Activated CD4-positive, alpha-beta memory T cell treated with anti-CD3 and anti-CD28 coated beads, Interleukin-2, amount 10 ng/mL, durations not matched to agents 7 days and 5 days (primary cell): Measurements from ENCODE around the gene MPPED2. TPM values are rescaled to one million over a fixed set of nuclear protein-coding genes. Genes with fewer than 3 reads are reported as not detected.
"Not testable (repeated sequence)": the region's sequence is repeated elsewhere in the genome, so short reads cannot be mapped to it uniquely, and the experiment has no call there.

ENCODE experiments used
- CTCF ChIA-PET: fragments of 350-600 bp; sonication (Branson Sonifier 250); formaldehyde crosslinking; loops from one replicate; lab custom pipeline; 2021; ENCODE audit warnings: antibody characterized with exemption, inconsistent platforms; lab: Charles Lee
- POLR2A ChIA-PET: fragments of 350-600 bp; sonication (Branson Sonifier 250); formaldehyde crosslinking; loops from one replicate; lab custom pipeline; 2021; ENCODE audit warnings: antibody characterized with exemption; lab: Charles Lee
- DNase-seq: peaks from one replicate; pipeline ENCODE4 v3.0.0-alpha.2; 2020
- H3K27ac Mint-ChIP-seq: one replicate; pipeline ENCODE4 v1.8.0; 2021; ENCODE audit warnings: mild to moderate bottlenecking, mixed read lengths
- H3K27me3 Mint-ChIP-seq: one replicate; pipeline ENCODE4 v1.8.0; 2021; ENCODE audit warnings: mixed read lengths
- H3K36me3 Mint-ChIP-seq: one replicate; pipeline ENCODE4 v1.8.0; 2021; ENCODE audit warnings: low read depth, mixed read lengths
- H3K4me1 Mint-ChIP-seq: one replicate; pipeline ENCODE4 v1.8.0; 2021; ENCODE audit warnings: mixed read lengths
- H3K4me3 Mint-ChIP-seq: one replicate; pipeline ENCODE4 v1.8.0; 2021; ENCODE audit warnings: mild to moderate bottlenecking, mixed read lengths
- H3K9me3 Mint-ChIP-seq: one replicate; pipeline ENCODE4 v1.8.0; 2021; ENCODE audit warnings: mixed read lengths
- total RNA-seq, 2 experiments: library from RNA; stranded (reverse); gene quantifications; one replicate each; pipeline ENCODE4 v1.2.3, GENCODE V29; 2021

MPPED2 gene
- total RNA-seq, 2 experiments from 2014 or later, result not detected

GRCh38 chr11:30565027-30565426 is 21.1 kb downstream of the MPPED2 start:
- ChIA-PET CTCF (no interaction called here), POLR2A (no interaction called here)
- Mint-ChIP-seq H3K9me3 (no peaks in the 10 kb centered on the region), H3K4me1 (no peaks in the 10 kb centered on the region), H3K27ac (no peak overlapping the region), H3K27me3 (no peaks in the 10 kb centered on the region), H3K4me3 (no peak overlapping the region), H3K36me3 (no peaks in the 10 kb centered on the region)
- no peak for DNase-seq

DNA sequence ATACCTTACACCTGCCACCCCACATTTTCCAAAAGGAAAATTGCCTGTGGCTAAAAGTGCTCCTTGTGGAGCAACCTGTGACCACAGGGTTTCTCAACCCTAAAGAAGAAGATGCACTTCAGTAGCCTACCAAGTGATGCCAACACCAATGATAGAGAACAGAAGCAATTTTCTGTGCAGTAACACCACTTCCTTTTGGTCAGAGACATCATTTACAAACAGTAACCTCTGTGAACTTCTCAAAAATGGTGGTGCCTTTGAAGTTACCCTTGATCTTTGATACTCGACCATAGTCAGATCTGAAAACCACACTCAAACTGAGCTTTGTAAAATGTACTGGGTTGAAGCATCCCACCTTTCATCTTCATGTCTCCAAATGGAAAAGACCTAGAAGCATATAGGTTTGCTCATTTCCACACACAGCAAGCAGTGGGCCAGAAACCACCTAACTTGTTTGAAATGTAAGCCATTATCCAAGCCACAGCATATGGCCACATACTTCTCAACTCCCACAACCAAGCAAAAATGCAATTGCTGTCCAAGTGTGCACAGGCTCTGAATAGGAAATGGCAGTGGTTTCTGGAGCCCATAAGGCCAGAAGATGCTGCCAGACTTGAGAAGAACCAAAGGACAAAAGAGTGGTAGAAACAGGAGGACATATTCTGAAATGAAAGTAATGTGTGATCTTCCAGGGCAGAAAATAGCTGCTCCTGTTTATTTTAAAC is 24.3 kb downstream of the MPPED2 start:
- no peaks in the 10 kb centered on the region for H3K9me3 Mint-ChIP-seq
- POLR2A ChIA-PET, result no interaction called here
- no peaks in the 10 kb centered on the region for H3K4me1 Mint-ChIP-seq
- no peak overlapping the region for H3K4me3 Mint-ChIP-seq
- no peak for DNase-seq
- H3K36me3 Mint-ChIP-seq, result no peaks in the 10 kb centered on the region
- CTCF ChIA-PET, result no interaction called here
- H3K27me3 Mint-ChIP-seq, result no peaks in the 10 kb centered on the region
- no peak overlapping the region for H3K27ac Mint-ChIP-seq

DNA sequence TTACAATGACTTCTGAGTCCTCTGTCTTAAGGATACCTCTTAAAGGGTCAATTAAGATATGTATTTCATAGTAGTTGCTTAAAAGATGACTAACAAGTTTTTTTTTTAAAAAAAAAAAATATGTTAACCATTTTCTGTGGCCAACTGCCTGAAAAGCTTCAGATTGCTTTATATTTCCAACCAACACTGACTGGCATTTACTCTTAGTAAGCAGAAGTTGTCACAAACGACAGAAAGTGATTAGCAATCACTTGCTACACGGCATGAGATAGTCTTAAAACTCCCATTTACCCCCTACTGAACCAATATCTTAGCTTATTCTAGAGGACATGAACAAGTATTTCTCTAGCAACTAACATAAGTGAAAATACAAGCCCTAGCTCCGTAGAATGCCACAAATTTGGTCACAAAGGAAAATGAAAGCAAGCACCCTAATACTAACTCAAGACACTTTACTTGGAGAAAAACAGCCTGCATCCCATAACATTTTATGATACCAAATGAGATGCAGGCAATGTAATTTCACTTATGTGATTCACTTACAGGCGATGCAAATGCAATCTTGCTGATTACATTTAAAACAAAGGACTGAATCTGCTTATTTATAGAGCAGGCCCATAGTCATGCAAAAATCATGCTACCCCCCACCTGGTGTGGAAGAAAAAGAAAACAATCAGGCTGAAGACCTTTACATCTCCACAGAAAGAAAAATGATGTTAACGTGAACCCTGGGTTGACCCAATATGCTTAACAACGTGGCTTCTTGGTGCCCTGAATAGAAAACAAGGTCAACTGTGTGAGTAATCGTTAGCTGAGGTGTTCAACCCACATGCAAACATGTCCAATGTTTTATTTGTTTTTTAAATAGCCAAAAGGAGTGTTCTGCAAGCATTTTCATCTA is 25.7 kb downstream of the MPPED2 start:
- H3K27me3 Mint-ChIP-seq, result no peaks in the 10 kb centered on the region
- ChIA-PET POLR2A (no interaction called here), CTCF (no interaction called here)
- no peak overlapping the region for H3K27ac Mint-ChIP-seq
- peaks cover 3% of the 10 kb centered on the region for H3K9me3 Mint-ChIP-seq
- H3K36me3 Mint-ChIP-seq, result no peaks in the 10 kb centered on the region
- DNase-seq, result no peak
- no peaks in the 10 kb centered on the region for H3K4me1 Mint-ChIP-seq
- H3K4me3 Mint-ChIP-seq, result no peak overlapping the region

GRCh38 chr11:30559004-30559403 is 27.1 kb downstream of the MPPED2 start:
- no peak for DNase-seq
- CTCF ChIA-PET, result no interaction called here
- H3K4me3 Mint-ChIP-seq, result no peak overlapping the region
- H3K27ac Mint-ChIP-seq, result no peak overlapping the region
- no peaks in the 10 kb centered on the region for H3K36me3 Mint-ChIP-seq
- H3K27me3 Mint-ChIP-seq, result no peaks in the 10 kb centered on the region
- no peaks in the 10 kb centered on the region for H3K4me1 Mint-ChIP-seq
- POLR2A ChIA-PET, result no interaction called here
- H3K9me3 Mint-ChIP-seq, result peaks cover 3% of the 10 kb centered on the region

- POLR2A ChIA-PET, H3K27me3 Mint-ChIP-seq, H3K27ac Mint-ChIP-seq, H3K4me1 Mint-ChIP-seq, H3K4me3 Mint-ChIP-seq, DNase-seq, H3K9me3 Mint-ChIP-seq, CTCF ChIA-PET, H3K36me3 Mint-ChIP-seq: not testable (repeated sequence)
These were observed 31.6 kb downstream of the MPPED2 start for GRCh38 chr11:30554587-30554986.

DNA sequence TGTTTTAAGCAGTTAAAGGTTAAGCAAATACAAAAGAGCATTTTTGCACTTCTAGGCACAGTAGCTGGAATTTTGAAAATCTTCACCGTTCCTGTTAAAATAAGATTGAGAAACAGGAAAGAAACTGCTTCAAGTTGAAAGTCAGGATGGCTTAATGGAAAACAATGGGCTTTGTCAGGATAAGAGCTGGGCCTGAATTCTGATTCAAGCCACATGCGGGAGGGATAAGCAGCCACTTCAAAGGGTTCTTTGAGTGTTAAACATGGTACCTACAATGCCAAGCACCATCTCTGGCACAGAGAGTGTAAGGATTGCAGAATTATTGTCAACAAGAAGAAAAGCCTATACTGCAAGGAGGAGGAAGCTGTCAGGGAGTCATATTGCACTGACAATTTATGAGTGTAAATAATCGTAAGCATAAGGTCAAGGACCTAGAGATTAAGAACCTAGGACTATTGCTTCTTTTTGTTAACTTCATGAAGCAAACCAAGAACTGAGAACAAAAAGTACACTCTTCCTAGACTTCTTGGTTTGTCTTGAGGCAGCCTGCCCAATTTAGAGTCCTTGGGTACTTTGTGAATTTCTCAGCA is 32.5 kb downstream of the MPPED2 start:
- H3K9me3 Mint-ChIP-seq, result peaks cover 3% of the 10 kb centered on the region
- ChIA-PET POLR2A (no interaction called here), CTCF (no interaction called here)
- DNase-seq, result no peak
- no peaks in the 10 kb centered on the region for H3K36me3 Mint-ChIP-seq
- H3K27ac Mint-ChIP-seq, result no peak overlapping the region
- H3K4me3 Mint-ChIP-seq, result no peak overlapping the region
- no peaks in the 10 kb centered on the region for H3K27me3 Mint-ChIP-seq
- no peaks in the 10 kb centered on the region for H3K4me1 Mint-ChIP-seq

DNA sequence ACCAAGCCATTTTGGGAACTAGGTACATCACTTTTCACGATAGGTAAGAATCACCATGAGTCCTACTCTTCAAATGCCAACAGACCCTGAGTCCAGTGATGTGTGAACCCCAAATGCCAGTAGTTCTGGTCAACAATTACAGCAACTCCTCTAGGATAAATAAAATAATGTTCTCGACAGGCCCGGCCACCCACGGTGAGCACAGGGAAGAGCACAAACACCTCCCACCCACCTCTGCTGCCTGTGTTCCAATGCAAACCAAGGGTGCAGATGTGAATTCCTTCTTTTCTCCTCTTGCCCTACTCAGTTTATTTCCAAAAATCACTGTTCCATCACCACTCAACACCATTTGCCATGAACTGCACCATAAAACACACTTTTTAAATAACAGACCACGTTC is 33.3 kb downstream of the MPPED2 start:
- POLR2A ChIA-PET, result no interaction called here
- H3K36me3 Mint-ChIP-seq, result no peaks in the 10 kb centered on the region
- H3K27ac Mint-ChIP-seq, result no peak overlapping the region
- no peak overlapping the region for H3K4me3 Mint-ChIP-seq
- peaks cover 3% of the 10 kb centered on the region for H3K9me3 Mint-ChIP-seq
- CTCF ChIA-PET, result no interaction called here
- H3K27me3 Mint-ChIP-seq, result no peaks in the 10 kb centered on the region
- H3K4me1 Mint-ChIP-seq, result no peaks in the 10 kb centered on the region
- no peak for DNase-seq

- POLR2A ChIA-PET, result no interaction called here
- H3K9me3 Mint-ChIP-seq, result no peaks in the 10 kb centered on the region
- no peaks in the 10 kb centered on the region for H3K27me3 Mint-ChIP-seq
- DNase-seq, result no peak
- CTCF ChIA-PET, result no interaction called here
- no peak overlapping the region for H3K27ac Mint-ChIP-seq
- H3K36me3 Mint-ChIP-seq, result no peaks in the 10 kb centered on the region
- no peaks in the 10 kb centered on the region for H3K4me1 Mint-ChIP-seq
- H3K4me3 Mint-ChIP-seq, result no peak overlapping the region
These were observed 36.1 kb downstream of the MPPED2 start for GRCh38 chr11:30550022-30550542.

GRCh38 chr11:30549565-30549964 is 36.6 kb downstream of the MPPED2 start:
- no peak for DNase-seq
- ChIA-PET CTCF (no interaction called here), POLR2A (no interaction called here)
- no peak overlapping the region for H3K4me3 Mint-ChIP-seq
- no peaks in the 10 kb centered on the region for H3K9me3 Mint-ChIP-seq
- no peak overlapping the region for H3K27ac Mint-ChIP-seq
- no peaks in the 10 kb centered on the region for H3K27me3 Mint-ChIP-seq
- H3K4me1 Mint-ChIP-seq, result no peaks in the 10 kb centered on the region
- H3K36me3 Mint-ChIP-seq, result no peaks in the 10 kb centered on the region

DNA sequence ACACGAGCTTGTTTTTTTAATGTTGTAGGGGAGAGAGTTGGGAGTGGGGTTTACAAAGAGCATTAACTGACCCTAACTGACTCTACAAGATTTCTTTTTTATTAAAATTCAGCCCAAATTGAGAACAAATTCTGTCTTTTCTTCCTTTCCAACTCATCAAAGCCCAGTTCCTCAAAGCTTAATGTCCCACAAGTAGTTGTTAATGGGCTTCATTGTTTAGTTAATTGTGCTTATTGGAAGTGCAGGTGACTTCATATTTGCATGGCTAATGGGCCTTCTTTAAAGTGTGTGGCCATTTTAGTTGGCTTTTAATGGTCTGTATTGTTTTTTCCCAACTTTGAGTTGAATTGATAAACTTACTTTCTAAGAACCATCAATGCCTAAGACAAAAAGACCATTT is 39.8 kb downstream of the MPPED2 start:
- Mint-ChIP-seq H3K4me1 (no peaks in the 10 kb centered on the region), H3K36me3 (no peaks in the 10 kb centered on the region), H3K27me3 (no peaks in the 10 kb centered on the region), H3K9me3 (no peaks in the 10 kb centered on the region), H3K27ac (no peak overlapping the region), H3K4me3 (no peak overlapping the region)
- CTCF ChIA-PET, result no interaction called here
- DNase-seq, result no peak
- POLR2A ChIA-PET, result no interaction called here

- H3K4me1 Mint-ChIP-seq, result no peaks in the 10 kb centered on the region
- DNase-seq, result no peak
- H3K4me3 Mint-ChIP-seq, result no peak overlapping the region
- no peaks in the 10 kb centered on the region for H3K9me3 Mint-ChIP-seq
- H3K27me3 Mint-ChIP-seq, result no peaks in the 10 kb centered on the region
- H3K27ac Mint-ChIP-seq, result no peak overlapping the region
- H3K36me3 Mint-ChIP-seq, result no peaks in the 10 kb centered on the region
- ChIA-PET CTCF (no interaction called here), POLR2A (no interaction called here)
These were observed 40.6 kb downstream of the MPPED2 start for GRCh38 chr11:30545507-30545906.

DNA sequence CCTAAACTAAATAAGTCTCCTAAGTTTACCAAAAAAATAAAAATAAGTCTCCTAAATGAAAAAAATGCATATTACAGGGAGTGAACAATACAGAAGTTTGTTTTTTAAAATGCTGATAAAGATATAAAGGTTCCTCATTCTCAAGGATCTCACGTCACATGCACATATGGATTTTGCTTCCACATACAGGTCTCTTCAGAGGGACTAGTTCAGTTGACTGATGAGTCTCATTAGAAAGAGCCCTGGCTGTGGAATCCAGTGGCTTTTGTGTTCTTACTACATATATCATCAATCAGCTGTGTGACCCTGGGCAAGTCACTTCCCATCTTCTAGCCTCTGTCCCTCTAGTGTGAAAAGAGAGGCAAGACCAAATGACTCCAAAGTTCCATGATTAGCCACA is 43.1 kb downstream of the MPPED2 start:
- ChIA-PET POLR2A (no interaction called here), CTCF (no interaction called here)
- no peaks in the 10 kb centered on the region for H3K4me1 Mint-ChIP-seq
- no peaks in the 10 kb centered on the region for H3K27me3 Mint-ChIP-seq
- H3K36me3 Mint-ChIP-seq, result no peaks in the 10 kb centered on the region
- no peak overlapping the region for H3K4me3 Mint-ChIP-seq
- H3K27ac Mint-ChIP-seq, result no peak overlapping the region
- no peaks in the 10 kb centered on the region for H3K9me3 Mint-ChIP-seq
- DNase-seq, result no peak

DNA sequence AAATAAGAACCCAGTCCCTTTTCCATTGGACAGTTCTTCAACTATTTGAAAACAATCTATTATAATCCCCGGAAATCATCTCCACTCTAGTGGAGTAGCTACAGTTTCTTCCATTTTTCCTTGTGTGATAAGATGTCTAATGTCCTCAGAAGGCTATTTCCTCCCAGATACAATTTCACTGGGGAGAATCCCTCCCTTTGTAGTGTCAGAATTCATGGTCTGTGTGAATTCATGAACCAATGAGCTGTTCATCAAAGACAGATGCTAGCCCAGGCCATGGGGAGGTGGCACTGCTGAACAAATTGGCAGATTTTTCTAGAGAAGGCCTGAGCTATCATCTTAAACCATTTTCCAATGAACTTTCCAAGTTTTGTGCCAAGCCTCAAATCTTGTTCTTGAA is 45.4 kb downstream of the MPPED2 start:
- ChIA-PET POLR2A (no interaction called here), CTCF (no interaction called here)
- no peak for DNase-seq
- Mint-ChIP-seq H3K36me3 (no peaks in the 10 kb centered on the region), H3K4me3 (no peak overlapping the region), H3K9me3 (no peaks in the 10 kb centered on the region), H3K27ac (no peak overlapping the region), H3K4me1 (no peaks in the 10 kb centered on the region), H3K27me3 (no peaks in the 10 kb centered on the region)
